SHP77 treated with DMSO at 0.1 percent for 48 hours (cell line): Measurements from ENCODE around the gene UBL5.

Experiments used
- DNase-seq: peaks from one replicate; lab custom pipeline; 2025; lab: John Stamatoyannopoulos, UW

The UBL5 gene

DNA sequence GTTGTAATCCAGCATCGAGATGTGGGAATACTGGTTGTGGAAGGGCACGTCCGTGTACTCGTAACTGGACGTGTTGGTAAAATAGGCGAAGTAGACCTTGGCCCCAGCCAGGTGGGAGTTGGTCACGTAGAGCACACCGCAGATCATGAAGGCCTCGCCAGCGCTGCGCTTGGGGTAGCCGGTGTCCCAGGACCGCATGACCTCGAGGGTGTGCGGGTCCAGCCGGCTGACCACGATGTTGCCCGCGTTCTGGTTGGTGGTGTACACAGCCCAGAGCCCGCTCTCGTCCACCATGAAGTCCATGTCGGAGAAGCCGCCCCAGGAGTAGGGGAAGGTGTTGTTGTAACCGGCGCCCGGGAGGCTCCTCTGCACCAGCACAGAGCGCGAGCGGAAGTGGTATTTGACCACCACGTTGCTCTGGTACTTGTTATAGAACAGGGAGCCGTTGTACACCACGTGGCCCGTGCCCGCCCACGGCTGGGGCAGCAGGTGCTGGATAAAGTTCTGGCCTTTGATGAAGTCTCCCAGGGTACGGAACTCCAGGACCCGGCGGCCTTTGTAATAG is 26.6 kb downstream of the UBL5 start:
- DNase-seq, result no peak

DNA sequence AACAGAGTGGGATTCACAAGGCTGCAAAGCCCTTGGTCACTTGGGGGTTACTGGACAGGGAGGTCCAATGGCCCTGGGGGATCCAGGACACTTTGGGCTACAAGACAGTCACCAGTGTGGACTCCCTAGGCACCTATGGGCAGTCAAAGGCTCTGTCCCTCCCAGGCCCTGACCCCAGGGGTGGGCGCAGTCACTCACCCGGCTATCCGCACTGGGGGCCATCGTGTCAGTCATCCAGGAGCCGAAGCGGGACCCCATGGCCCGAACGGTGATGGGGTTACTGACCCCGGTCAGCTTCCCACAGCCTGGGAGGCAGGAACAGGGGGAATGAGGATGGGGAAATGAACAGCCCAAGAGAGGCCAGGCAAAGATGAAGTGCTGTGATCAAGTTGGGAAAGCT is 28.9 kb downstream of the UBL5 start:
- DNase-seq, result no peak

DNA sequence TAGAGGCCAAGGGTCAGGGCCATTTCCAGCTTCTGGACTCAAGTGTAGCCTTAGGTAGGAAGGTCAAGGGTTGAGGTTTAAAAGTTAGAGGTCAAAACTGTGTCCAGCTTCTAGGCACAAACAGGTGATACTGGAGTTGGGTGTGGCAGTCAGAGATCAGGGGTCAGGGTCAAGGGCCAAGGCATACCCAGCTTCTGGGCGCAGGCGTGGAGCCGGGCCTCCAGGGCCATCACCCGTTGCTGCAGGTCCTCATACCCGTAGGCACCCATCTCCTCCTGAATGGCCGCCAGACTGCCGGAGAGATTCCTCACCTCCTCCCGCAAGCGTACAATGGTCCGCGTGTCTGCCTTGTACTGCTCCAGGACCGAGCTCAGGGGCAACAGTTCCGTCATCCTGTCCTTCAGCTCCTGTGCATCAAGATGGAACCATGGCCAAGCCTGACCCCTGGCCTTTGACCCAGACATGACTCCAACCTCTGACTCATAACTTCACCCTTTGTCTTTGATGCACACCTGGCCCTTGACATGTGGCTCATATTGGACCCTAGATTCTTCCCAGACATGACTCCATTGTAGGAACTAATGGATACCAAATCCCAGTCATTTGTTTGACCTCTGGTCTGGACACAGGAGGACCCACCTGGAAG is 29.5 kb downstream of the UBL5 start:
- DNase-seq, result no peak

DNA sequence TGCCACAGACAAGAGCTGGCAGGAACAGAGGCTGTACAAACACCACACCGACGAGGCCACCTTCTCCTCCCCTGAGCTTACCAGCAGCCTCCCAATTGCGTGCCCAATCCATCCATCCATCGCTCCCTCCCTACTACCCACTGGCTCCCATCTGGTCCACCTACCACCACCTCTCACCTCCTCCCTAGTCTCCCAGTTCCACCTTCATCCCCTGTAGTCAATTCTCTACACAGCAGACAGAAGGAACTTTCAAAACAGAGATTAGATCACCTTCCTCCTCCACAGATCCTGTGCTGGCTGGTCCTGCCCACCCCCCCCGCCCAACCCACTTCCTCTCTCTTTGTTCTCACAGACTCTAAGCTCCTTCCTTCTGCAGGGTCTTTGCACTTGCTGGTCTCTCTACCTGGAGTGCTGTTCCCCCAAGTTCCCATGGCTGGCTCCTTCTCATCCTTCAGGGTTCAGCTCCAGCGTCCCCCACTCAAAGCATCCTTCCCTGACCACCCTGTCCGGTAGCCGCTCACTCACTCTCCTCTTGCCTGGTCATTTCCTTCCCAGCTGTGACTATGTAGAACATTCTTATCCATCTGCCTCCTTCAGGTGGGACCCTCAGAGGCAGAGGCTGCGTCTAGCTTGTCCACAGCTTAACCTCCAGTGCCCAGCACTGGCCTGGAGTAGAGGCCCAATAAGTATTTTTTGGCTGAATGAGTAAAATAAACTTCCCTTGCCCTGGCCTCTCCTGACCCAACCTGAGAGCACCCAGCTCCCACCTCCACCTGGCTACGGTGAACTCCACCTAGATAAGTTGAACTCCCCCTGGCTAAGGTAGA is 30.4 kb downstream of the UBL5 start:
- no peak for DNase-seq

DNA sequence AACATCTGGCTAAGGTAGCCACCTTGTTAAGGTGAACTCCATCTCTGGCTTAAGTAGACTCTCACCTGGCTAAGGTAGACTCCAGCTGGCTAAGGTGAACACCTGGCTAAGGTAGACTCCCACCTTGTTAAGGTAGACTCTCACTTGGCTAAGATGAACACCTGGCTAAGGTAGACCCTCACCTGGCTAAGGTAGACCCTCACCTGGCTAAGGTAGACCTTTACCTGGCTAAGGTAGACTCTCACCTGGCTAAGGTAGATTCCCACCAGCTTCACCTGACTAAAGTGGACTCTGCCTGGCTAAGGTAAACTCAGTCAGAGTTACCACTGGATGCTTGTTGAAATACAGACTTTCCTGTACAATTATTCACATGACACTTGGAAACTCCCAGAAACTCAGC is 31.0 kb downstream of the UBL5 start:
- no peak for DNase-seq

DNA sequence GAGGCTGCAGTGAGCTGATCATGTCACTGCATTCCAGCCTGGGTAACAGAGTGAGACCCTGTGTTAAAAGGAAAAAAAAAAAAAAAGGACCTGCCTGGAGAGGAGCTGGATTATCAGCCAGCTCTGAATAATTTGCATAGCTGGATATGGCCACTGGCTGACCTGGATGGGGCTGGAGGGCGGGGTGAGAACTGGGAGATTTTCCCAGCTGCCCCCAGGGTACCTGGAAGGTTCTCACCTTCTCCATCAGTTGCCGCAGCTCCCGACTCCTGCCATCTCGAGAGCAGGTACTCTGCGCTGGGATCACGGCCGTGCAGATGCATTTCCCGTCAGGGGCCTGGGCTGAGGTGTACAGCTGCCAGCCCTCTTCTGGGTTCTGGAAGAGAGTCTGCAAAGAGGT is 32.7 kb downstream of the UBL5 start:
- DNase-seq, result no peak

DNA sequence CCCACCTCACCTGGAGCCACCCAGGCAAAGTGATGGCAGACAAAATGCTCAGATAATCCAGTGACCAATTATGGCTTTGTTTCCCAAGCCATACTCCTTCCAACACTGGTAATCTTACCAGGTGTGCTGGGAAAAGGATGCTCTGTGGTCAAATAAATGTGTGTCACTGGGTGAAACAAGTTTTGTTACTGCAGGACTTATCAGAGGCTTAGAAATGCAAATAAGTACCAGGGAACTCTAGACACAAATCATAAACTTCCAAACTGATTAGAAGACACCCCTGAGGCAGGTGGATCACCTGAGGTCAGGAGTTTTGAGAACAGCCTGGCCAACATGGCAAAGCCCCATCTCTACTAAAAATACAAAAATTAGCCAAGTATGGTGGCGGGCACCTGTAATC is 33.8 kb downstream of the UBL5 start:
- no peak for DNase-seq

DNA sequence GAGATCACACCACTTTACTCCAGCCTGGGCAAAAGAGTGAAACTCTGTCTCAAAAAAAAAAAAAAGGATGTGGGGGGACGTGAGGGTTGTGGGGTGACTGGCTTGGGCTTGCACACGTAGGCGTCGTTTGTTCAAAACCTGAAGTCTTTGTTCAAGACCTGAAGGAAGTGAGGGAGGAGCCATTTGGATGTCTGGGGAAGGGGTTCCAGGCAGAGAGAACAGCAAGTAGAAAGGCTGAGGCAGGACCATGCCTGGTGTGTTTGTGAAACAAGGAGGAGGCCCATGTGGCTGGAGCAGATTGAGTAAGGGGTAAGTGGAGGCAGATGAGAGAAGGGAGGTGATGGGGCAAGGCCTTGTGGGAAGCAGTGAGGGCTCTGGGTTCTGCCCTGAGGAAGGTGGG is 35.2 kb downstream of the UBL5 start:
- DNase-seq, result no peak

DNA sequence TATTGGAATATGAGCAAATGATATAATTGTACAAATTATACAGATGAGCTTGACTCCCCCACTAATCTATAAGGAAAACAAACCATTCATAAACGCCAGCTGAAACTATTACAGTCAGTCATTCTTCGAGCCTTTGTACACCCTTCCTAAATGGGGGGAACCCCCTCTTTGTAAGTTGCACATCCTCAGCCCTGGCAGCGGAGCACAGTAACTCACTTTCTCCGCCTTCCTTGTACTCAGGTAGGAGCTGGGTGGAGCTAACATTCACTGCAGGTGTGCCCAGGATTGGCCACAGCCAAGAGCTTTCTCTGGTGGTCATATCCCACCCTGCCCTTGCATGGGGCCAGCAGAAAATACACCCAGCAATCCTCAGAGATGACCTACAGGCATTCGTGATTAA is 36.0 kb downstream of the UBL5 start:
- no peak for DNase-seq

DNA sequence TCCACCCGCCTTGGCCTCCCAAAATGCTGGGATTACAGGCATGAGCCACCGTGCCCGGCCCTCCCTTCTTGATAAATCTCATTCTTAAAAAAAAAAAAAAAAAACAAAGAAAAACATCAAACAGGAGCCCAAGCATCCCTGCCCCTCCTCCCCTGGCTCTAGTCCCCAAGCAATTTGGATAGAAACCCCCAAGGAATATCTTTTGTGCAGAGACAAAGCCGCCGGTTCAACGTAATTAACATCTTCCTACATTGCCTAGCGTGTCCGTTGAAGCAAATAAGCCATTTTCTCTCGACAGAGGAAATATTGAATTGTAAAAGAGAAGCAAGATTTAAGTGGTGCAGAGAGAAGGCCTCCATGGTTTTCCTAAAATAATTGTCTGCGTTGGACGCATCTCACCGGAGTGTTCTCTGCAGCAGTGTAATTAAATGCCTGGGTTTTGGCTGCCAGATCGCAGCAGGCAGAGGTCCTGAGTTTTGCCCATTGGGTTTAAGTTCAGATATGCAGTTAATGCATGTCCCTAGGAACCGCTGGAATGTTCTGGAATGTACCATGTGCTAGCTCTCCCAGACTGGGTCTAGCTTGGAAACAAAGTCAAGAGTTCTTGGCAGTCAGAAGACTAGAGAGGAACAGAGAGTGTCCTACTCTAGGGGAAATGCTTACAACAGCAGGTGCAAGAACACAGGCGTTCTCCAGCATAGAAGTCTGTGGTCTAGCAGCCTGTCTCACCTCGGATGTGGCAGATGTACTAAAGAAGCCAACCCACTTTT is 38.2 kb downstream of the UBL5 start:
- DNase-seq, result no peak

DNA sequence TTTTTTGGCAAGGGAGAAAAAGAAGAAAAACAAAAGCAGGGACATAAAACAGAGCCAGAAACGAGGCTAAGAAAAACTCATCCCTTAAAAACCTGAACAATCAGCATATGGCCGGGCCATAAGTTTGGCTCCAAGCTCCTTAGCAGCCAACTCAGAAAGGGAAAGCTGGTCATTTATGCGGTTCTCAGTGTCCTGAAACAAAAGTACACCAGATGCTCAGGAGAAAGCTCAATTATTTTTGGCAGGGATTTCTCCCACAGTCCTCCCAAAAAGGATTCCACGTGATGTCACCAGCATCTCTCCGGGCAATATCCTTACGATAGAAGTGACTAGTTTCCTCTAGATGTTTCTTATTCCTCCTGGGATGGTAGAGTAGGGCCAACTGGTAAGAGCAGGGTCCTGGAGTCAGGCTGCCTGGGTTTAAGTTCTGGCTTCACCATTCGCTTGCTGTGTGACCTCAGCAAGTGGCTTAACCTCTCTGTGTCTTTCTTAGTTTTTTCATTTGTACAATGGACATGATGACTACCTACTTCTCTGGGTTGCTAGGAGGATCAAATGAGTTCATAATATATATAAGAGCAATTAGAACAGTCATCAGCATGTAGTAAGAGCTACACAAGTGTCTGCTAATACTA is 41.4 kb downstream of the UBL5 start:
- no peak for DNase-seq

DNA sequence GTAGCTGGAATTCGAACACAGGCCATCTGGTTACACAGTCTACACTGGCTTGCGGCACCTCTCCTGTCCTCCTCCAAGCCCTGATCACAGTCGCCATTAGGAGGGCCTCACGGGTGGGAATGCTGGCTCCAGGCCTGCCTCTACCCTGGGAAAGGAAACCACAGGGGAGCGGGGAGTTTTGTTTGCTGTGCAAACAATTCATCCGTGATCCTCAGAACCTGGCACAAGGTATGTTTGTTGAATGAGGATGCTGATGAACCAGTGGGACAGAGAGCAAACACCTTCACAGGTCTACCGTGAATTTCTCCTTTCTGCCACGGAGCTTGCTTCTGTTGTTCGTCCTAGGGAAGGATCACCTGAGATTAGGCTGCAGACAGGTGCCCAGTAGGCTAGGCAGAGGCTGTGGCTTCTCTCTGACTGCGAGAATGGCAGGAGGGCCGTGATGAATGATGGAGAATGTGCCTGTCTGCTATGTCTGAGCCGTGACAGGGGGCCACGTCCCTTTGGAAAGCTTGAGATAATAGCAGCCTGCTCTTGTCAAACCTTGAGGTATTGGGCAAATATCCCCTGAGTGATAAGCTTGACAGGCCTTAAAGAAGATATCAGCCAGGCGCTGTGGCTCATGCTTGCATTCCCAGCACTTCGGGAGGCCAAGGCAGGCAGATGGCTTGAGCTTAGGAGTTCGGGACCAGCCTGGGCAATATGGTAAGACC is 44.1 kb downstream of the UBL5 start:
- DNase-seq, result no peak

DNA sequence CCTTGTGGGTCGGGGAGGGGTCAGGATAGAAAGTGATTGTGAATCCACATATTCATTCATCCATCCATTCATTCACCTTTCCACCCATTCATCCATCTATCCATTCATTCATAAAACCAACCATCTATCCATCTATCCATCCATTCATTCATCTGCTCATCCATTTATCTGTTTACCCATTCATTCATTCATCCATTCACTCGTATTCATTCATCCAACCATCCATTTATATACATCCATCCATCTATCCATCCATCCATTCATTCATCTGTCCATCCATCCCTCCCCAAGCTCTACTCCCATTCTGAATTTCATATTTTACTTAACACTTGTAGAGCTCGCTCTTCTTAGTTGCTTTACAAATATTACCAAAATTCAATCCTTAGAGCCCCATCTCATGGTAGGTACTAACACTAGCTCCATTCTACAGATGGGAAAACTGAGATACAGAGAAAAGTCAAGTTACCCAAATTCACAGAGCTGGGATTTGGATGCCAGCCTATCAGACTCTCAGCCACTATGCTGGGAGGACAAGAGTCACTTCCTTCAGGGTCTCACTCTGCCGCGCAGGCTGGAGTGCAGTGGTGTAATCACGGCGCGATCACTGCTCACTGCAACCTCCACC is 45.0 kb downstream of the UBL5 start:
- DNase-seq, result no peak

DNA sequence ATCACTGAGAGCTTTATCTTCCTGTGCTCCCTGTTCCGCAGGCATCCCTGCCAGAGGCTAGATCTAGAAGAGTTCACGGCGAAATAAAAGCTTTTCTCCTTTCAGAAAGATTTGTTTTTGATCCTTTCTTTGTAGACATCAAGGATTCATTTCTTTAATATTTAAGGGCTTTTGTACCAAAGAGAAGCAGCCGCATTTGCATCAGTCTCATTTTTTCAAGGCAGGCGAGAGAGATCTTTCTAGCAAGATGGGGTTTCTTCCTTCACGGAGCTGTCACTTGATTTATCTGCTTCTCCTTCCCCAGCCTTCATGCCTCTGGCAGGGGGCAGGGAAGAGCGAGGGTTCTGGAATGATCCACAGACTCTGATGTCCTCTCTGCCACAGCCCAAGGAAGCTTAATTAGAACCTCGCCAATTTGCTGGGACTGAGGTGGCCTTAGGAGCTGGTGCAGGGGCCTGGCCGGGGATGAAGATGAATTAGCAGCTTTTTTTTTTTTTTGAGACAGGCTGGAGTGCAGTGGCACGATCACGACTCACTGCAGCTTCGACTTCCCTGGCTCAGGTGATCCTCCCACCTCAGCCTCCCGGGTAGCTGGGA is 47.4 kb downstream of the UBL5 start:
- DNase-seq, result no peak

DNA sequence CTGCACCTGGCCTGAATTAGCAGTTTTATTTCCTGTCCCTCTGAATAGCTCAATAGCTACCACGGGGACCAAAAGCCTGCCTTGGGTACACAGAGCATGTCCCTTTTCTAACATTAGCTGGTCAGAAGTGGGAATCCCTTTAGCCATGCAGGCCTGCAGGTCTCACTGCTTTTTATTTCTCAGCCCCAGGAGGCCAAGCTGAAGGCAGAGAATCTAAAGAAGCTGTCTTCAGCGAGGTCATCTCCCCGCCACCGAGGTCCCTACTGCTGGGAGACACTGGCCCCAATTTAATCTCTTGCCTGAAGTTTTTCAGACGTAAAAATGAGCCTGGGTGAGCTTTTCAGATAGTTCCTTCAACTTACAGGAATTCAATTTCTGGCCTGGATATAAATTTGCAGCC is 48.1 kb downstream of the UBL5 start:
- DNase-seq, result no peak

DNA sequence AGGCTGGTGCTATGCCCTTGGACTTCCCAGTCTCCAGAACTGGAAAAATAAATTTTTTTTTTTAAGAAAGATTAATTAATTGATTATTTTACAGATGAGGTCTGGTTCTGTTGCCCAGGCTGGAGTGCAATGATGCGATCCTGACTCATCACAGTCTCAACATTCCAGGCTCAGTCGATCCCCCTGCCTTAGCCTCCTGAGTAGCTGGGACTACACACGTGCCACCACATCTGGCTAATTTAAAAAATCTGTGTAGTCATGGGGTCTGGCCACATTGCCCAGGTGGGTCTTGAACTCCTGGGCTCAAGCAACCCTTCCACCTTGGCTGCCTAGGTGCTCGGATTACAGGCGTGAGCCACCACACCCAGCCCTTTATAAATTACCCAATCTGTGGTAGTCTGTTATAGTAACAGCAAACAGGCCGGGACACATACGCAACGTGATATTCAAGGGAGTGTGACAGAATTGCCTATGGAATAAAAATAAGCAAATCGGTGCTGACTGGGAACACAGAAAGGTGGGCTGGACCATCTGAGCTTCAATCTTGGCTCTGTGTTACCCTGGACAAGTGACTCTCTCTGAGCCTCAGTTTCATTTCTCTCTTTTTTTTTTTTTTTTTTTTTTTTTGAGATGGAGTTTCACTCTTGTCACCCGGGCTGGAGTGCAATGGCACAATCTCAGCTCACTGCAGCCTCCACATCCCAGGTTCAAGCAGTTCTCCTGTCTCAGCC is 50.2 kb downstream of the UBL5 start:
- DNase-seq, result no peak

DNA sequence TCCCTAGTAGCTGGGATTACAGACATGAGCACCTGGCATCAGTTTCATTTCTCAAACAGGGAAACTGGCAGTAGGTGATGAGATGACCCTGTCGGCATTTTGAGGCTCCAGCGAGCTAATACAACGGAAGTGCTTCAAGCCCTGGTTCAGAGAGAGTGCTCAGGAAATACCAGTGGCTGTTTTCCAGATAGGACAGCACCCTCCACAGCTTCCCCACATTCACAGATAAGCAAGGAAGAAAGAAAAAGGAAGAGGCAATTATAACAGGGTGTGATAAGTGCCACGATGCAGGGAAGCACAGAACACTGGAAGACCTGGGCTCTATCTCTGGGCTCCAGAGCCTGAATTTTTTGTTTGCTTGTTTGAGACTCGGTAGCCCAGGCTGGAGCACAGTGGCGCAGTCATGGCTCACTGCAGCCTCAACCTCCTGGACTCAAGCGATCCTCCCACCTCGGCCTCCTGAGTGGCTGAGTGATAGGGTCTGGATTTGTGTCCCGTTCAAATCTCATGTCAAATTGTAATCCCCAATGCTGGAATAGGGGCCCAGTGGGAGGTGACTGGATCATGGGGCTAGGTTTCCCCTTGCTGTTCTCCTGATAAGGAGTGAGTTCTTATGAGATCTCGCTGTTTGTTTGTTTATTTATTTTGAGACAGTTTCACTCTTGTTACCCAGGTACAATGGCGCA is 50.9 kb downstream of the UBL5 start:
- no peak for DNase-seq
